Fibroblast of villous mesenchyme (primary cell): ENCODE data around the gene KIF25. TPM values are rescaled to one million over a fixed set of nuclear protein-coding genes. Genes with fewer than 3 reads are reported as not detected.

Experiments used
- DNase-seq: peaks from one replicate; pipeline ENCODE4 v3.0.0-alpha.2; 2010; ENCODE audit warnings: low read depth
- H3K4me3 ChIP-seq: 2 replicates; pipeline ENCODE4 v1.5.1; 2011; ENCODE audit warnings: low read depth, mild to moderate bottlenecking, low read length
- CTCF ChIP-seq: IDR thresholded peaks from 2 replicates; pipeline ENCODE4 v1.5.1; 2012; ENCODE audit warnings: low read depth, mild to moderate bottlenecking, low read length; ENCODE audit not compliant: insufficient read depth
- total RNA-seq: library from RNA; depleted of rRNA; stranded (reverse); fragments of >200 nt; gene quantifications from 2 replicates; pipeline ENCODE4 v1.2.3, GENCODE V29; 2012

Gene KIF25
- total RNA-seq, 1 donor, result not detected

GRCh38 chr6:168030218-168030746 lies 32.8 kb downstream of the KIF25 start:
- DNase-seq, result no peak
- no peak for TF ChIP-seq CTCF
- no peak overlapping the region for H3K4me3 ChIP-seq

GRCh38 chr6:168030908-168031307 lies 33.4 kb downstream of the KIF25 start:
- no peak for TF ChIP-seq CTCF
- no peak for DNase-seq
- no peak overlapping the region for H3K4me3 ChIP-seq

- DNase-seq, result peak; percentile 59
- TF ChIP-seq CTCF, result no peak
- H3K4me3 ChIP-seq, result no peak overlapping the region
Measured at GRCh38 chr6:168031411-168031971, 34.0 kb downstream of the KIF25 start.

- H3K4me3 ChIP-seq, result no peak overlapping the region
- peak; percentile 82 for DNase-seq
- TF ChIP-seq CTCF, result peak; percentile 57
Measured at GRCh38 chr6:168032005-168032760, 34.7 kb downstream of the KIF25 start.

GRCh38 chr6:168033791-168034190 lies 36.3 kb downstream of the KIF25 start:
- no peak for TF ChIP-seq CTCF
- no peak overlapping the region for H3K4me3 ChIP-seq
- no peak for DNase-seq

GRCh38 chr6:168034537-168034936 lies 37.1 kb downstream of the KIF25 start:
- no peak overlapping the region for H3K4me3 ChIP-seq
- TF ChIP-seq CTCF, result no peak
- no peak for DNase-seq
